HEK293T (cell line): Measurements from ENCODE around the gene BEST4.

Experiments
- ARNT ChIP-seq: fragments of 450-650 bp; IDR thresholded peaks from 2 replicates; pipeline ENCODE4 v1.6.1; 2017; ENCODE audit warnings: mild to moderate bottlenecking
- BHLHE40 ChIP-seq: fragments of 450-650 bp; IDR thresholded peaks from 2 replicates; pipeline ENCODE4 v1.6.1; 2016; ENCODE audit warnings: mild to moderate bottlenecking, moderate library complexity, borderline replicate concordance
- ELF4 ChIP-seq: fragments of 450-650 bp; IDR thresholded peaks from 2 replicates; pipeline ENCODE4 v1.6.1; 2017; ENCODE audit warnings: antibody characterized with exemption
- FOXK2 ChIP-seq: fragments of 450-650 bp; IDR thresholded peaks from 2 replicates; pipeline ENCODE4 v1.6.1; 2016; ENCODE audit warnings: mild to moderate bottlenecking
- FOXM1 ChIP-seq: fragments of 450-650 bp; IDR thresholded peaks from 2 replicates; pipeline ENCODE4 v1.6.1; 2017; ENCODE audit warnings: mild to moderate bottlenecking, borderline replicate concordance
- L3MBTL2 ChIP-seq: fragments of 450-650 bp; conservative IDR thresholded peaks from 2 replicates; pipeline ENCODE4 v1.6.1; 2016; ENCODE audit warnings: mild to moderate bottlenecking
- ZNF384 ChIP-seq: fragments of 450-650 bp; IDR thresholded peaks from 2 replicates; pipeline ENCODE4 v1.6.1; 2016

GRCh38 chr1:44802306-44803061 is 14.5 kb upstream of the BEST4 start:
- TF ChIP-seq BHLHE40 (no peak), FOXM1 (no peak), FOXK2 (no peak), ARNT (no peak), ELF4 (no peak), ZNF384 (no peak), L3MBTL2 (no peak)
